22Rv1 (cell line): Measurements from ENCODE around the gene RHBDD1.

Experiments
- CTCF ChIP-seq: fragments of 450-650 bp; IDR thresholded peaks from 2 replicates; pipeline ENCODE4 v1.5.1; 2017; ENCODE audit warnings: mild to moderate bottlenecking
- ZFX ChIP-seq: fragments of 450-650 bp; IDR thresholded peaks from 2 replicates; pipeline ENCODE4 v1.6.1; 2017; ENCODE audit warnings: antibody characterized with exemption, borderline replicate concordance

DNA sequence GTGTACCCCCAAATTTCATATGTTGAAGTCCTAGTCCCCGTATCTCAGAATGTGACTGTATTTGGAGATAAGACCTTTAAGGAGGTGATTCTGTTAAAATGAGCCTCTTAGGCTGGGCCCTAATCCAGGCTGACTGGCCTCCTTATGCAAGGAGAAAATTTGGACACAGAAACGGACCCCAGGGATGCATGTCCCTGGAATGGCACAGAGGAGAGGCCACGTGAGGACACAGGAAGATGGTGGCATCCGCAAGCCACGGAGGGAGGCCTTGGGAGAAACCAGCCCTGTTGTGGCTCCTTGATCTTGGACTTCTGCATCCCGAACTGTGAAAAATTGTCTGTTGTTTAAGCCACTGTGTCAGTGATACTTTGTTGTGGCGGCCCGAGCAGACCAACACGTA, 177.5 kb downstream of the RHBDD1 start:
- TF ChIP-seq CTCF (no peak), ZFX (no peak)
